ENCODE results near the gene INF2. TPM values are rescaled to one million over a fixed set of nuclear protein-coding genes. Genes with fewer than 3 reads are reported as not detected.

INF2 gene
- total RNA-seq, 4 donors from 2014 or later = 187 to 510 (median 205) TPM

DNA sequence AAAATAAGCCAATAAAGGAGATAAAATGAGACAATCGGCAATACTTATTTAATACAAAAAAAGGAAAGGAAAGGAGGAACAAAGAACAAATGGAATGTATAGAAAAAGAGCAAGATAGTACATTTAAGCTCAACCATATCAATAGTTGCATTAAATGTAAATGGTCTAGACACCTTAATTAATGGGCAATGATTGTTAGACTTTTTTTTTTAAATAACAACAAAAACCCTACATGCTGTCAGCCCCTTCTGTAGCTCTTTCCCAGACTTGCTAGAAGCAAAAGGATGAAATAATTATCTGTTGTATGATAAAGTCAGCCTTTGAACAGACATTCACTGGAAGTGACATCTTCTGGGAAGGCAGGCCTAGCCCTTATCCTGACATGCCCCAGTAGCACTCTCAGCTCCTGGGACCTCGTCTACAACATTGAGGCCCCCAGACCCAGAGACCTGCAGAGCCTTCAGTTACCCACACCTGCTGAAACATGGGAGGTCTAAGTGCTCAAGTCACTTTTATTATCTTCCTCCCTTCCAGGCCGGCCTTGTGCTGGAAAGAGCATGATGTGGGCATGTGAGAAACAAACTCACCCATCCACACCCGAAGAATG is 76.9 kb downstream of the INF2 start:
- peaks cover 0 to 10% (median 7%) of the 10 kb centered on the region in 4 donors for H3K4me1 ChIP-seq
- in situ Hi-C loops (cut with MboI; ENCODE audit: low pct_ligation_motif_present in 1 of 4, low pct_unique_long_range_greater_than_20kb in 1 of 4, low sequenced_read_pairs in 3 of 4) (loop anchor here (5.0 to 10.0 kb wide), 2 partner anchors 56 to 58 kb away; no protein-coding TSS in a partner anchor), intact Hi-C loops (cut with DNase I; ENCODE audit: low total_unique reads) (loop anchor here (5.0 kb wide), 1 partner anchor 61 kb away; no protein-coding TSS in a partner anchor)
- DNase-seq = no peak
- H3K4me3 ChIP-seq = no peak overlapping the region
- no peak overlapping the region for H3K27ac ChIP-seq
- WGBS, 2 donors (ENCODE audit: low coverage in 1 of 2) = 92 to 100% methylated on average over 2 to 4 of the region's 4 CpGs
- H3K27me3 ChIP-seq = no peaks in the 10 kb centered on the region
- H3K9me3 ChIP-seq = no peaks in the 10 kb centered on the region
- H3K36me3 ChIP-seq = no peaks in the 10 kb centered on the region
- TF ChIP-seq POLR2A (IDR thresholded peaks at IDR 0.05) = no peak
- no peak for TF ChIP-seq CTCF (IDR thresholded peaks at IDR 0.05)
- TF ChIP-seq POLR2AphosphoS5 (IDR thresholded peaks at IDR 0.05) = no peak
- TF ChIP-seq EP300 (IDR thresholded peaks at IDR 0.05; ENCODE audit: low read depth) = no peak

GRCh38 chr14:104766863-104767633 is 77.6 kb downstream of the INF2 start:
- WGBS, 2 donors (ENCODE audit: low coverage in 1 of 2) = 92 to 93% methylated on average over 5 to 15 of the region's 15 CpGs
- in situ Hi-C loops (cut with MboI; ENCODE audit: low pct_ligation_motif_present in 1 of 4, low pct_unique_long_range_greater_than_20kb in 1 of 4, low sequenced_read_pairs in 3 of 4) (loop anchor here (5.0 to 10.0 kb wide), 2 partner anchors 55 to 58 kb away; no protein-coding TSS in a partner anchor), intact Hi-C loops (cut with DNase I; ENCODE audit: low total_unique reads) (loop anchor here (5.0 kb wide), 1 partner anchor 60 kb away; no protein-coding TSS in a partner anchor)
- Histone ChIP-seq H3K27ac (no peak overlapping the region), H3K9me3 (no peaks in the 10 kb centered on the region), H3K36me3 (peaks cover 0 to 4% (median 2%) of the 10 kb centered on the region in 4 donors), H3K27me3 (no peaks in the 10 kb centered on the region), H3K4me3 (no peak overlapping the region), H3K4me1 (peaks cover 0 to 10% (median 7%) of the 10 kb centered on the region in 4 donors)
- no peak for DNase-seq
- TF ChIP-seq CTCF (IDR thresholded peaks at IDR 0.05) (no peak), POLR2AphosphoS5 (IDR thresholded peaks at IDR 0.05) (no peak), POLR2A (IDR thresholded peaks at IDR 0.05) (no peak), EP300 (IDR thresholded peaks at IDR 0.05; ENCODE audit: low read depth) (no peak)

GRCh38 chr14:104767634-104767918 is 78.2 kb downstream of the INF2 start:
- WGBS, 2 donors (ENCODE audit: low coverage in 1 of 2) = 80% methylated on average over 5 of the region's 5 CpGs; no CpG with 5 or more reads in 1 of the 2 donors
- intact Hi-C loops (cut with DNase I; ENCODE audit: low total_unique reads) (loop anchor here (5.0 kb wide), 1 partner anchor 60 kb away; no protein-coding TSS in a partner anchor), in situ Hi-C loops (cut with MboI; ENCODE audit: low pct_ligation_motif_present in 1 of 4, low pct_unique_long_range_greater_than_20kb in 1 of 4, low sequenced_read_pairs in 3 of 4) (loop anchor here (5.0 to 10.0 kb wide), 2 partner anchors 55 to 57 kb away; no protein-coding TSS in a partner anchor)
- no peak for TF ChIP-seq POLR2AphosphoS5 (IDR thresholded peaks at IDR 0.05)
- no peak for TF ChIP-seq POLR2A (IDR thresholded peaks at IDR 0.05)
- TF ChIP-seq CTCF (IDR thresholded peaks at IDR 0.05) = no peak
- no peak for TF ChIP-seq EP300 (IDR thresholded peaks at IDR 0.05; ENCODE audit: low read depth)
- Histone ChIP-seq H3K4me1 (peaks cover 0 to 10% (median 7%) of the 10 kb centered on the region in 4 donors), H3K27ac (no peak overlapping the region), H3K4me3 (no peak overlapping the region), H3K27me3 (no peaks in the 10 kb centered on the region), H3K9me3 (no peaks in the 10 kb centered on the region), H3K36me3 (peaks cover 0 to 9% (median 4%) of the 10 kb centered on the region in 4 donors)
- DNase-seq = no peak

All from transverse colon (tissue), 4 donors.